Trophoblast cell (in vitro differentiated cells and primary cell): Measurements from ENCODE around the gene FAM227B.

Source experiments
- DNase-seq, 2 donors: peaks; one replicate each; pipeline ENCODE4 v3.0.0-alpha.2; 2016
- H2AFZ ChIP-seq: 2 replicates; pipeline ENCODE4 v1.6.1; 2013; ENCODE audit warnings: low read length, moderate library complexity, mild to moderate bottlenecking; ENCODE audit not compliant: insufficient read depth, poor library complexity
- H2AK5ac ChIP-seq: 2 replicates; pipeline ENCODE4 v1.6.1; 2013; ENCODE audit warnings: mild to moderate bottlenecking, low read length
- H2BK120ac ChIP-seq: 2 replicates; pipeline ENCODE4 v1.6.1; 2013; ENCODE audit warnings: low read length, mild to moderate bottlenecking, moderate library complexity; ENCODE audit not compliant: insufficient read depth, poor library complexity
- H2BK12ac ChIP-seq: 2 replicates; pipeline ENCODE4 v1.6.1; 2013; ENCODE audit warnings: mild to moderate bottlenecking, low read length, moderate library complexity
- H2BK5ac ChIP-seq: 2 replicates; pipeline ENCODE4 v1.6.1; 2013; ENCODE audit warnings: low read length, low read depth, moderate library complexity, mild to moderate bottlenecking; ENCODE audit not compliant: poor library complexity
- H3K14ac ChIP-seq: 2 replicates; pipeline ENCODE4 v1.6.1; 2013; ENCODE audit warnings: mild to moderate bottlenecking, low read length
- H3K18ac ChIP-seq: 2 replicates; pipeline ENCODE4 v1.6.1; 2013; ENCODE audit warnings: mild to moderate bottlenecking, low read length
- H3K23ac ChIP-seq: 2 replicates; pipeline ENCODE4 v1.6.1; 2013; ENCODE audit warnings: low read length
- H3K27ac ChIP-seq: 2 replicates; pipeline ENCODE4 v1.5.1; 2013; ENCODE audit warnings: low read depth, mild to moderate bottlenecking, inconsistent platforms, low read length, moderate library complexity
- H3K27me3 ChIP-seq: 2 replicates; pipeline ENCODE4 v1.6.1; 2013; ENCODE audit warnings: inconsistent platforms, mild to moderate bottlenecking, low read length, moderate library complexity; ENCODE audit not compliant: insufficient read depth
- H3K36me3 ChIP-seq, 2 experiments: 1 replicate in 1 of 2; 2 replicates in 1 of 2; pipeline ENCODE4 v1.6.1; 2013; ENCODE audit warnings: low read length in 2 of 2, mild to moderate bottlenecking in 2 of 2, moderate library complexity in 1 of 2; ENCODE audit not compliant: insufficient read depth in 2 of 2, control insufficient read depth in 1 of 2
- H3K4ac ChIP-seq: 2 replicates; pipeline ENCODE4 v1.6.1; 2013; ENCODE audit warnings: low read depth, mild to moderate bottlenecking, low read length, moderate library complexity
- H3K4me1 ChIP-seq, 2 experiments: 1 replicate in 1 of 2; 2 replicates in 1 of 2; pipeline ENCODE4 v1.6.1; 2013; ENCODE audit warnings: low read length in 2 of 2, mild to moderate bottlenecking in 2 of 2, moderate library complexity in 1 of 2; ENCODE audit not compliant: insufficient read depth in 2 of 2, control insufficient read depth in 1 of 2
- H3K4me2 ChIP-seq: 2 replicates; pipeline ENCODE4 v1.6.1; 2013; ENCODE audit warnings: inconsistent platforms, mild to moderate bottlenecking, low read length, moderate library complexity
- H3K4me3 ChIP-seq: 2 replicates; pipeline ENCODE4 v1.5.1; 2013; ENCODE audit warnings: mild to moderate bottlenecking, low read depth, low read length, inconsistent platforms
- H3K79me1 ChIP-seq: one replicate; pipeline ENCODE4 v1.6.1; 2013; ENCODE audit warnings: low read length
- H3K79me2 ChIP-seq: 2 replicates; pipeline ENCODE4 v1.6.1; 2013; ENCODE audit warnings: low read length, mild to moderate bottlenecking; ENCODE audit not compliant: control insufficient read depth, insufficient read depth, poor library complexity
- H3K9ac ChIP-seq: 2 replicates; pipeline ENCODE4 v1.6.1; 2013; ENCODE audit warnings: mild to moderate bottlenecking, low read length
- H3K9me3 ChIP-seq: 2 replicates; pipeline ENCODE4 v1.6.1; 2013; ENCODE audit warnings: low read depth, mild to moderate bottlenecking, control low read depth, inconsistent platforms, low read length; ENCODE audit not compliant: insufficient read depth
- H4K12ac ChIP-seq: 2 replicates; pipeline ENCODE4 v1.6.1; 2013; ENCODE audit warnings: low read depth, mild to moderate bottlenecking, low read length, moderate library complexity
- H4K8ac ChIP-seq: 2 replicates; pipeline ENCODE4 v1.6.1; 2013; ENCODE audit warnings: low read depth, mild to moderate bottlenecking, low read length, moderate library complexity
- H4K91ac ChIP-seq: one replicate; pipeline ENCODE4 v1.6.1; 2013; ENCODE audit warnings: low read depth, mild to moderate bottlenecking, low read length, moderate library complexity
- WGBS: extraction: QIAGEN DNeasy Blood & Tissue Kit; methylation state at CpG from one replicate; pipeline ENCODE4 v1.1.7; 2013; ENCODE audit warnings: missing lambda C conversion rate; ENCODE audit not compliant: insufficient read length, insufficient coverage; ENCODE audit errors: extremely low coverage; 5-methylcytosine and 5-hydroxymethylcytosine counted together

Gene FAM227B

GRCh38 chr15:49308686-49309085 lies 311.9 kb downstream of the FAM227B start:
- Histone ChIP-seq H3K23ac (no peak overlapping the region), H3K4ac (no peak overlapping the region)
- no CpG with 5 or more reads among the region's 2 CpGs for WGBS

DNA sequence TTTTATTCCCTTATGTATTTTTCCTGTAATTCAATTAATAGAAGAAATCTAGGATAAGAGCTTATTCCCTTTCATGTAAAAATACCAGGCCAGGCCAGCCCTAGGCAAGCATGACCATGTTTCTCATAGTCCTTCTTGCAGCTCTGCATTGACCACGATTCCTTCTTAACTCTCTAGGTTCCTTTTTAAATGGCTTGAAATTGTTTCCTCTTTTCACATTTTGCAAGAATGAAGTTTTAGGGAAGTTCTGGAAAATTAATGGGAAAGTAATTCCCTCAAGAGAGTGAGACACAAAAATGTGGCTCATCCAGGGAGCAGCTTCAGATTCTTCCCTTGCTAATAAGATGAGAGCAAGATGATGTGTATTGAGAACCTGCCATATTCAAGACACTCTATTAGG lies 314.1 kb downstream of the FAM227B start:
- H4K8ac ChIP-seq = no peak overlapping the region
- no peak overlapping the region for H2BK120ac ChIP-seq
- no peak overlapping the region for H3K14ac ChIP-seq
- H3K79me2 ChIP-seq = no peaks in the 10 kb centered on the region
- H2AFZ ChIP-seq = no peak overlapping the region
- H3K27ac ChIP-seq = no peak overlapping the region
- H2BK12ac ChIP-seq = no peak overlapping the region
- H3K36me3 ChIP-seq = peaks cover 0 to 2% of the 10 kb centered on the region in 2 experiments
- H3K23ac ChIP-seq = no peak overlapping the region
- H3K4me1 ChIP-seq = no peaks in the 10 kb centered on the region
- no peaks in the 10 kb centered on the region for H3K79me1 ChIP-seq
- H3K9me3 ChIP-seq = no peaks in the 10 kb centered on the region
- H4K12ac ChIP-seq = no peak overlapping the region
- no peak overlapping the region for H3K4ac ChIP-seq
- DNase-seq = no peak
- H4K91ac ChIP-seq = no peak overlapping the region
- H2AK5ac ChIP-seq = no peak overlapping the region
- no peaks in the 10 kb centered on the region for H3K27me3 ChIP-seq
- no CpG with 5 or more reads among the region's 1 CpG for WGBS
- H3K18ac ChIP-seq = no peak overlapping the region
- H3K4me3 ChIP-seq = no peak overlapping the region
- H3K9ac ChIP-seq = no peak overlapping the region
- no peak overlapping the region for H2BK5ac ChIP-seq
- H3K4me2 ChIP-seq = no peak overlapping the region

More at GRCh38 chr15:49308686-49309085, 311.9 kb downstream of the FAM227B start:
- Histone ChIP-seq H3K36me3 (peaks cover 0 to 2% of the 10 kb centered on the region in 2 experiments), H2AK5ac (no peak overlapping the region), H3K9ac (no peak overlapping the region), H2AFZ (no peak overlapping the region), H3K27me3 (no peaks in the 10 kb centered on the region), H3K27ac (no peak overlapping the region), H4K8ac (no peak overlapping the region), H2BK5ac (no peak overlapping the region), H3K79me2 (no peaks in the 10 kb centered on the region), H3K4me1 (no peaks in the 10 kb centered on the region), H4K12ac (no peak overlapping the region), H3K9me3 (no peaks in the 10 kb centered on the region), H3K14ac (no peak overlapping the region), H2BK12ac (no peak overlapping the region), H3K4me2 (no peak overlapping the region), H4K91ac (no peak overlapping the region), H3K4me3 (no peak overlapping the region), H2BK120ac (no peak overlapping the region), H3K79me1 (no peaks in the 10 kb centered on the region), H3K18ac (no peak overlapping the region)
- DNase-seq = no peak

GRCh38 chr15:49303003-49303402 lies 317.6 kb downstream of the FAM227B start:
- Histone ChIP-seq H3K79me1 (no peaks in the 10 kb centered on the region), H3K9me3 (no peaks in the 10 kb centered on the region), H3K23ac (no peak overlapping the region), H3K14ac (no peak overlapping the region), H3K79me2 (no peaks in the 10 kb centered on the region), H2BK120ac (no peak overlapping the region), H3K4me1 (peaks cover 0 to 1% of the 10 kb centered on the region in 2 experiments), H4K91ac (no peak overlapping the region), H2BK5ac (no peak overlapping the region), H4K12ac (no peak overlapping the region), H3K4me3 (no peak overlapping the region), H2BK12ac (no peak overlapping the region), H3K36me3 (peaks cover 0 to 2% of the 10 kb centered on the region in 2 experiments), H3K4me2 (no peak overlapping the region), H3K27ac (no peak overlapping the region), H3K4ac (no peak overlapping the region), H4K8ac (no peak overlapping the region), H3K9ac (no peak overlapping the region), H3K18ac (no peak overlapping the region), H2AFZ (no peak overlapping the region), H2AK5ac (no peak overlapping the region), H3K27me3 (no peaks in the 10 kb centered on the region)
- no CpG with 5 or more reads among the region's 3 CpGs for WGBS
- DNase-seq = no peak

GRCh38 chr15:49301562-49301961 lies 319.1 kb downstream of the FAM227B start:
- H3K79me1 ChIP-seq = no peaks in the 10 kb centered on the region
- H3K36me3 ChIP-seq = peaks cover 0 to 2% of the 10 kb centered on the region in 2 experiments
- H3K9me3 ChIP-seq = no peaks in the 10 kb centered on the region
- no peak overlapping the region for H3K9ac ChIP-seq
- H3K4me1 ChIP-seq = peaks cover 0 to 1% of the 10 kb centered on the region in 2 experiments
- no peaks in the 10 kb centered on the region for H3K79me2 ChIP-seq
- no peak overlapping the region for H2BK120ac ChIP-seq
- H4K12ac ChIP-seq = no peak overlapping the region
- H2AFZ ChIP-seq = no peak overlapping the region
- H3K14ac ChIP-seq = no peak overlapping the region
- H3K27ac ChIP-seq = no peak overlapping the region
- no peak overlapping the region for H3K23ac ChIP-seq
- H3K27me3 ChIP-seq = no peaks in the 10 kb centered on the region
- no peak overlapping the region for H3K4me3 ChIP-seq
- H4K91ac ChIP-seq = no peak overlapping the region
- no peak overlapping the region for H2BK5ac ChIP-seq
- no peak overlapping the region for H2AK5ac ChIP-seq
- no peak overlapping the region for H3K4me2 ChIP-seq
- H4K8ac ChIP-seq = no peak overlapping the region
- H2BK12ac ChIP-seq = no peak overlapping the region
- no peak overlapping the region for H3K18ac ChIP-seq
- H3K4ac ChIP-seq = no peak overlapping the region
- no peak for DNase-seq
